H4 (cell line): Measurements from ENCODE around the gene HOXA5. TPM values are rescaled to one million over a fixed set of nuclear protein-coding genes. Genes with fewer than 3 reads are reported as not detected.

Source experiments
- DNase-seq: peaks from one replicate; pipeline ENCODE4 v3.0.0-alpha.2; 2015; ENCODE audit warnings: low spot score
- total RNA-seq: library from RNA; depleted of rRNA; stranded (reverse); fragments of >200 nt; shearing (Covaris generic); gene quantifications from 2 replicates; pipeline ENCODE4 v1.2.3, GENCODE V29; 2014; rRNA removed

Gene HOXA5
- total RNA-seq, 1 experiment from 2014 or later: 3.6 TPM

DNA sequence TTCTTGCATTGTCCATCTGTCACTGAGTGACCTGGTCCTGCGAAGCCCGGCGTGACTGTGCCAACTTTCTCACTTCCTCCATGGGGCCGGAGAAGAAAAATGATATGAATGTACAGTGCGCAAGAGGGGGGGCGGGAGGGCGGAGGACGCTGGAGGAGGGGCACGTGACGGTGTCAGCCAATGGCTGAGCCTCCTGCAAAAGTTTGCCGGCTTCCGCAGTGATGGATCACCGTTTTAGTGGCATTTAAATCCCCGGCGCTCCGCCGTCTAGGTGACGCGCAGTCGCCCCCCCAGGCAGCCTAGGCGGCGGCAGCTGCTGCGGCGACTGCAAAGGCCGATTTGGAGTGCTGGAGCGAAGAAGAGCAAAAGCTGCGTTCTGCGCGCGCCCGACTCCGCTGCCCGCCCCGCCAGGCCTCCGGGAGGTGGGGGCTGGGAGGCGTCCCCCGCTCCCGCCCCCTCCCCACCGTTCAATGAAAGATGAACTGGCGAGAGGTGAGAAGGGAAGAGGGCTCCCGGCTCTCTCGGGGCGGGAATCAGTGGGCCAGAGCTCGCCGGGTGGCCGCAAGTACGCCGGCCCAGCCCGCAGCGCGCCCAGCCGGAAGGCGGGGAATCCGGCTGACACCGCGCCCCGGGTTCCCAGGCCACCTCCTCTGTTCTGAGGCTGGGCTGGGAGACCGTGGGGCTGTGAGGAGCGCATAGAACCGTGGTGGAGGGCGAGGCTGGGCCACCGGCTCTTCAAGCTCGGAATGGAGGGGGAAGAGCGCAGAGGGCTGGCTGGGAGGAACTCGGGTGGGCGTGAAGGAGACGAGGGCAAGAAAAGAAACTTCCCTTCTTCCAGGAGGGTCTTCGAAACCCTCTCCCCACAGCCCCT lies 47.3 kb downstream of the HOXA5 start, which contains the start of gene HOXA1:
Gene HOXA1 (minus strand): TSS at position 104 of the 871 bp plus-strand sequence. CDS start 88 bp downstream, at position 16.
- peak; percentile 96 for DNase-seq

DNA sequence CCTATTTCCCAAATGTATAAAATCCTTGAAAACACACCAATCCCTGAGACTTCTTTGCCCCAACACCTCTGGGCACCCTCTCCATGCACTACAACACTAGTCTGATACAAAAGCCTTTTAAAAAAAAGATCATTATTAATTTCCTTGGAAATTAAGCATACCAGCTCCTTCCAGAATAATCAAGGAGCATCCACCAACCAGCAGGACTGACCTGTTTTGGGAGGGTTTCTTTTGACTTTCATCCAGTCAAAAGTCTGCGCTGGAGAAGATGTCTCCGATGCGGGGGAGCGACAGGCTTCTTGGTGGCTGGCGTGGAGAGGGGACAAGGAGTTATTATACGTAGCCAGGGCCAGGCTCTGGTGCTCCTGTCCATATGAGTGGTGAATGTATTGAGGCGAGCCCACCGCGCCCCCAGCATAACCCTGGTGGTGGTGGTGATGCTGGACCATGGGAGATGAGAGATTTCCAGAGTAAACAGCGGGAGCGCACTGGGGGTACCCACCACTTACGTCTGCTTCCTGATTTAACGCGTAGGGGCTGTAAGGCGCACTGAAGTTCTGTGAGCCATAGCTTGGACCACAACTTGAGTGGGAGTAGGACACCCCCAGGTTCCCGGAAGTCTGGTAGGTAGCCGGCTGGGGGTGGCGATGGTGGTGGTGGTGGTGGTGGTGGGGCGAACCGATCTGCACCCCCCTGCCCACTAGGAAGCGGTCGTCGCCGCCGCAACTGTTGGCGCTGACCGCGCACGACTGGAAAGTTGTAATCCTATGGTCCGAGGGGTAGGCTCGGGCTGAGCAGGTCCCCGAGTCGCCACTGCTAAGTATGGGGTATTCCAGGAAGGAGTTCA lies 48.2 kb downstream of the HOXA5 start:
- DNase-seq: no peak

DNA sequence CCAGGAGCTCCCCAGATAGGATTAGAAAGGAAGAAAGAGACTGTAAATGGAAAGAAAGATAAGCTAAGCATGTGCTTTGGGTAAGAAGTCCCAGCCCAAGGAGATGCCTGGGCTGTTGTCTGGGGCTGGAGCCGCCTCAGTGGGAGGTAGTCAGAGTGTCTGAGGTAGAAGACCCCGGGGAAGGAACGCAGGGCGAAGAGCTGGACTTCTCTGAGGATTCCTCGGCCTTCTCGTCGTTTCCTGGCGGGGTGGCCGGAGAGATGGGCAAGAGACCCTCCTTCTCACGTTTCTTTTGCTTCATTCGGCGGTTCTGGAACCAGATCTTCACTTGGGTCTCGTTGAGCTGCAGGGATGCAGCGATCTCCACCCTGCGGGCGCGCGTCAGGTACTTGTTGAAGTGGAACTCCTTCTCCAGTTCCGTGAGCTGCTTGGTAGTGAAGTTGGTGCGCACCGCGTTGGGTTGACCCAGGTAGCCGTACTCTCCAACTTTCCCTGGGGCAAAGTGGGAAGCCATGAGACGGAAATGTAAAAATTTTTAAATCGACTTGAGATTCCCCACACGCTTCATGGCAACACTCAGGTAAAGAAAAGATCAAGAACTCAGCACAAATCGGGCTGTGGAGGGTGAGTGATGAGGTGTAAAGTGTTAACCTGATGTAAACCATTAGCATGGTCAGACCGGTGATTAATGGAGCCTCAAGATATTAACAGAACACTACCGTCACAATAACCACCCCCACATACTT lies 49.0 kb downstream of the HOXA5 start:
- no peak for DNase-seq

DNA sequence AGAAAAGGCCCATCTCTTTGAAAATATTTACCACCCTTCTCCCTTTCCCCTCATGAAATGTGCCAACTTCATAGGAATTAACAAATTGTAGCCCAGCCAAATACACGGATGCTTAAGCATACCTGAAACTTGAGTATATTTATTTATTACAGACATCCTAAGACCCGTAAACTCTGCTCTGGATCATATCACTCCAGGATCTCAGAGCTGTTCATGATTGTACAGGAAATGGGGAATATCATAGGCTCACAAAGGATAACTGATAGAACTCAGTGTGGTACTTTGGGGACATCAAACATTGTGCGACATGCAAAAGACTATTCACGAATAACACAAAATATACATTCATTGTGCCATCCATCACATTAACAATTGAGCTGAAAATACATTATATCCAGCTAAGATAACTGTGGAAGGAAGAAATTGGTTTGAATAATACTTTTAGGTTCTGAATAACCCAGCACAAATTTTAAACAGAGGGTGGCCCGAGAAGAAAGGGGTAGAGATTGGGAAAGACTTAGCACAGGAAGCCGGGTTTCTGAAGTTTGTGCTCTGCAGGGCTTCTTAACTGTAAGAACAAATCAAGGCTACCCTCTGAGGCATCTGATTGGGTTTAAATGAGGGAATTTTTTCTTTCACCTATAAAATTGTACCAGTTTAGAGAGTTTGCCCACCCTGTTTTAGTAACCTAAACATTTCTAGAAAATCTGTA lies 50.1 kb downstream of the HOXA5 start:
- no peak for DNase-seq

DNA sequence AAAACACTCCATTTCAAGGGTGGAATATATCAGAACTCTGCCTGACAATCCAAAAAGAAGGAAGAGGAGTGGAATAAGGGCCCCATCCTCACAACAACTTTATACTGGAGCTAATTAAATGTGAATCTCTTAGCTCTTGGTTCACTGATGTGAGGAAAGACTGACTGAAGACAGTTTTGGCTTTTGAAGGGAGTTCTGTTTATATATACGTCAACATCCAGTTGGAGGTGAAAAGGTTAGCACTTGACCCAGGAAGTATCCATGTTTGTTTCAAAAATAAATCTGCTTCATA lies 50.7 kb downstream of the HOXA5 start:
- DNase-seq: no peak

DNA sequence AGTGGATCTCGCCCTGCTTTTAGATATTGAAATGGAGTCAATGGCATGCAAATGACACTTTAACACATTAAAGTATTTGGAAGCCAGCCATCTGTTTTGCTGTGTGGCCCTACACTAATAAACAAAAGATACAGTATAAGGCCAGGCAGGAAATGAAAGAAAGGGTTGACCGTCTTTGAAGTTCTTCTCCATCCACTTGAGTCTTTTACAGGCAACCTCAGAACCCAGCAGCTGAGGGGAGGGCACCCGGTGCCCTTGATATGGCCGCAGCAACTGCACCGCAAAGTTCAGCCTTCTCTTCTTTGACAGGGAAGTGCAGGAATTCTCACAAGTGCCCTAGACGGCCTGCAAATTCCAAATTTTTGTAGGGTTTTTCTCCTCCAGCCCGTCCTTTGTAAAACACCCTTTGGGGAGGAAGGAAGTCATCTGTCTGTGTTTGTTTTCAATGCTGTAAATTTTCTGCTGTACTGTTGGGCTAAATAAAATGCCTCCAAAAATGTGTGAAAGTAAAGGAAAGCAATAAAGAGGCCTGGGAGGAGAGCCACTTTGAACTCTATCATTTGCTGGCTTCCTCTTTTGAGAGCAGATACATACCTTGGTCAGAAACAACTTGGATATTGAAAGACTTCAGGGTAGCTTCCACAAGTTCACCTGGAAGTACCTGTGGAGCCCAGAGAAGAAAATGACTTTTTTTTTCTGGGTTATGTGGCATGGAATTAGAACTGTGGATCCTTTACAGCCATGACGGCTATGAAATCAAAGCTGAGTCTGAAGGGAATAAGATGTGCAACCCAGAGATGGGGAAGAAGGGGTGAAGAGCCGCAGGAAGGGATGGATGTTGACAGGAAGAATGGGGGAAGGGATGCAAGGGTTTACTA lies 51.3 kb downstream of the HOXA5 start:
- DNase-seq: peak; percentile 53

DNA sequence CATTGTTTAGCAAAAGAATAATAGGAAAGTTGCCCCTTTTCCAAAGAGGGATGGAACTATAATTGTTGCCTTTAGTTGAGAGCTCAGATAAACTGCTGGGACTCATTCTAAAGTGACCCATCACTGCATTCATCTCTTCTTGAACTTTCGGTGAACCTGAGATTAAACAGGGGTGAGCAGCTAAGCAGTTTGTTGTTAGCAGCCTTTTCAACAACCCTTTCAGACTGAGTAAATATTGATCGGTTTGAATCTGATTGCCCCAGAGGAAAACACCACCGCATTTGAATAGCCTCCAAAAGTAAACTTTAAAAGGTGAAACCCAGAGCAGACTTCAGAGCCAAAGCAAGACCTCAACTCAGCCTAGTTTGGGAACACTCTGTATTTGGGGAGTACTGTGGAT lies 52.4 kb downstream of the HOXA5 start:
- no peak for DNase-seq

Other genes with a start within 250 kb of the HOXA5 start
- 1.2 and 3.0 TPM in 2 replicates for gene HOXA1, start 47.7 kb downstream of the HOXA5 start, total RNA-seq
- gene HOXA2, start 41.0 kb downstream of the HOXA5 start, total RNA-seq: 1.2 TPM in 1 of 2 replicates, not detected in the other
- 0.88 and 1.2 TPM in 2 replicates for gene HOXA4, start 12.9 kb downstream of the HOXA5 start, total RNA-seq
- gene HOXA6, start 4.1 kb upstream of the HOXA5 start, total RNA-seq: 0.64 and 0.70 TPM in 2 replicates
- gene HOXA3, start 8.9 kb upstream of the HOXA5 start, total RNA-seq: 1.1 and 5.5 TPM in 2 replicates
- gene HOXA7, start 13.0 kb upstream of the HOXA5 start, total RNA-seq: 2.0 and 2.2 TPM in 2 replicates
- 0.17 and 0.18 TPM in 2 replicates for gene HOXA9, start 21.9 kb upstream of the HOXA5 start, total RNA-seq
- 2.0 and 6.1 TPM in 2 replicates for gene HOXA10, start 30.6 kb upstream of the HOXA5 start, total RNA-seq
- gene HOXA11, start 41.6 kb upstream of the HOXA5 start, total RNA-seq: 0.27 and 0.52 TPM in 2 replicates
- gene HOXA13, start 56.4 kb upstream of the HOXA5 start, total RNA-seq: 5.9 and 7.4 TPM in 2 replicates
- gene EVX1, start 99.1 kb upstream of the HOXA5 start, total RNA-seq: not detected in 2 replicates